EH (cell line): ENCODE measurements around the gene SLC35E4.
A peak's percentile ranks its signal among the peaks of the same experiment; 100 is the strongest.
"Not testable (repeated sequence)": the region's sequence is repeated elsewhere in the genome, so short reads cannot be mapped to it uniquely, and the experiment has no call there.

Source experiments
- DNase-seq: peaks from one replicate; pipeline ENCODE4 v3.0.0-alpha.2; 2015; ENCODE audit warnings: low read depth

The SLC35E4 gene

DNA sequence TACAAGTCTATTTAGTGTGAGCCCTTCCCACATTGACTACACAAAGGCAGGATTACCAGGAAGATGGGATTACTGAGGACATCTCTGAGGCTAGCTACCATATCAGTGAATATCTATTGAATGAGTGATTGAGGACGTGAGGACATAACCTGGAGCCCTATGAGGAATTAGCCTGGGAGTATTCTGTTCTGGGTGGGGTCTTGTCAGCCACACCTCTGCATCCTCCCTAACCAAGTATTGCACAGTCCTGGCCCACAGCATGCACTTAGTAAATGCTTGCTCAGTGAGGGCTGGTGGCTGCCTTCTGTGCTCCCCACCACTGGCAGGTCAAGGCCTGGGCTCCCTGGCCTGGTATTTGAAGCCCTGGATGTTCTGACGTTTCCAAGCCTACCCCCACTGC is 17.3 kb downstream of the SLC35E4 start:
- no peak for DNase-seq

DNA sequence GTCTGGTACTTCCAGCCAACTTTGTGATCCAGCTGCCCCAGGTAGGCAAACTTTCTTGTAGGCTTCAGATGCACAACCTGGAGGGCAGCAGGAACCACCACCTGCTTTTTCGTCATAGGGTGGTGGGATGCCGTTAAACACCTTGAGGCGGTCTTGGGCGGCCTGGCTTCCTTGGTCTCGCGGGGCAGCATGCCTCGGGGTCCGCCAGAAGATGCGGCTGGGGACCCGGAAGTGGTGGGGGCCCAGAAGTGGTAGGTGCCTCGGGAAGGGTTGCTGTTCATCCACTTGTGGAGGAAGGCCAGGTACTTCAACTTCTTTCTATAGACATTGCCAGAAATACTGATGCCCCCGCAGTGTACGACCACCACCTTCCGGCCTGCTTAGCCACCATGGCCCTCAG is 18.8 kb downstream of the SLC35E4 start:
- no peak for DNase-seq

DNA sequence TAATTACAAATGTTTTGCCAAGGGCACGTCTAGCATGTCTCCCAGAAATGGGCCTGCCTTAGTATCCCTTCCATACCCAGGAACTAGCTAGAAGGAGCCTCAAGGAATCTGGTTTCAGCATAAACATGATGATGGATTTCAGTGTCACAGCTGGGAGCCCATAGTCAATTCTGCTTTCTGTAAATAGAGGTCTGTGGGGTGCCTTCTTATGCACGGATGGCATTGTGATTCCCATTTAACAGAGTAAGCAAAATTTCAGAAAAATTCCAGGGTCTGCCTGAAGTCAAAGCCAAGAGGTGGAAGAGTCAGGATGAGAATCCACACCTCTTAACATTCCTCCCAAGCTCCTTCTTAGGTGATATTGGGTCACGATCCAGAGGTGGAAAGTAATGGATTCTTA is 20.0 kb downstream of the SLC35E4 start:
- no peak for DNase-seq

DNA sequence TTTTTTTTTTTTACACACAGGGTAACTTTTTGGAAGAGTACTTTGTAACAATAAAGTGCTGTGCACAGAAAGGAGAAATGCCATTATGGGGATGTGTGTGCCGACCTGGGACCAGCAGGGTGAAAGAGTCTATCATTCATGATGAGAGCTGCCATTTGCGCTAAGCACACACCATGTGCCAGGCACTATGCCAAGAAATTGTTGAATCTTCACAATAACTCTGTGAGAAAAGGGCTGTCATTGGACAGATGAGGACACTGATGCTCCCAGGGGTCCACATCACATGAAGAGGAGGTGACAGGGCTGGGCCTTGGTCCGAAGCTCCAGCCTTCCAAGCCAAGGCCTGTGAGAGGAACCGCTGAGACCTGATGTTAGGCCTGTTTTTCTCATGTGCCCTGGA is 26.5 kb downstream of the SLC35E4 start:
- no peak for DNase-seq

DNA sequence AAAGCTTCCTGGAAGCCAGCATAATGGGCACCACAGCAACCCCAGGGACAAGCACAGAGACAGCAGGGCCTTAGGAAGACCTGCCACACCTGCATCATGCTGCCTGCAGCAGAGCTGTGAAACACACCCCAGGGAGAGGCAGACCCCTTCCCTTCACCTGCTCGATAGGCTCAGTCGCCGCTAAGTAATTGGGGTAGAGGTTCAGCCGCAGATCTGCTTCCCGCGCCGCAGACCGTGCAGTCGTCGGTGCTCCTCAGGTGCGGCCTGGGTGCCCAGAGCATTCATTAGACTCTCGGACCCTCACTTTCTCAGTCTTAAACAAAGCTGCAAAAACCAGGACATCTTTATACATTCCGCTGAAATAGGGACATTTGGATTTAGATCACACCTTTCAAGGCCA is 29.2 kb downstream of the SLC35E4 start:
- no peak for DNase-seq

DNA sequence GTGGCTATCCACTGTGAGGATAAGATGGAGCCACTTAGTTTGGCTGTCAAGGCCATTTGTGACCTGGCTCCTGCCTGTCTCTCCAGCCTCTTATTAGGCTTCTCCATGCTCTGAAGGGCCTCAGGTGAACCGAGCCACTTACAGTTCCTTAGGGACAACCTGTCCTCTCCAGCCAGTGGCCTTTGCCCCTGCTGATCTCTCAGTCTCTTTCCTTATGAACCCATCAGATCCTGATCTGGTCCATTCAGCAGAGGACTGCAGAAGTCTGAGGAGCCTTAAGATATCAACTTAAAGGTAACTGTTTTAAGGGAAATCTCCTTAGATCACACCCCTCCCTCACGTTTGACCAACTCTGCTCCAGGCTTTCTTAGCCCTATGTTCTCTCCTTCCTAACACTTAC is 29.7 kb downstream of the SLC35E4 start:
- no peak for DNase-seq

DNA sequence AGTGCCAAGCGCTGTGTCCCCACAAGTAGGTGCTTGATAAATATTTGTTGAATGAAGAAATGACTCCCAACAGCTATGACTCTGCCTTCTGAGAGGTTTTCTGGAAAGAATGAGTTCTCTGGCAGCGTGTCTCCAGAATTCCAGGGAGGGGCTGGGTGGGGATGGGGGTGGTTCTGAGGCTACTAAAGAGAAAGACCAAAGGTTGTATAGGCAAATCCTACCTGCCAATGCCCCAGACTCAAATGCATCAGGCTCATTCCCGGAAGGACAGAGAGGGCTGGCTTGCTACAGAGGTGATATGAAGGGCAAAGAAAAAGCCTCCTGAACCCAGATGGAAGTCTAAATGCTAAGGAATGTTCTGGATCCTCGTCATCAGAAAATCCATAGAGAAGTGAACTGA is 30.2 kb downstream of the SLC35E4 start:
- no peak for DNase-seq

DNA sequence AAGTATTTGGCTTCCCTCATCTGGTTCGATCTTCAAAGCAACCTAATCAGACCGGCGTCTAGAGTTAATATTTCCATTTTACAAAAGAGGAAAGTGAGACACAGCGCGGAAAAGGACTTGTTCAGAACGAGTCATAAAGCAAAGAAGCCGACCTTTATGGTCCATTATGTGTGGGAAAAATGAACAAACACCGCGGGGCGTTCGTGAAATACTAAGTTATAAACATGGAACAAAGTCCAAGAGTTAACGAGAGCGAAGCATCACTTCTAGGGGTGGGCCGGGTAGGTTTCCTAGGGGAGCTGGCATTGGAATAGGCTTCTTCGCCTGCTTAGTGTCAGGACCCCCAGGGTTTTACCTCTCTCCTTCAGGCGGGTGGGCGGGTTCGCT is 31.5 kb downstream of the SLC35E4 start:
- DNase-seq = no peak

DNA sequence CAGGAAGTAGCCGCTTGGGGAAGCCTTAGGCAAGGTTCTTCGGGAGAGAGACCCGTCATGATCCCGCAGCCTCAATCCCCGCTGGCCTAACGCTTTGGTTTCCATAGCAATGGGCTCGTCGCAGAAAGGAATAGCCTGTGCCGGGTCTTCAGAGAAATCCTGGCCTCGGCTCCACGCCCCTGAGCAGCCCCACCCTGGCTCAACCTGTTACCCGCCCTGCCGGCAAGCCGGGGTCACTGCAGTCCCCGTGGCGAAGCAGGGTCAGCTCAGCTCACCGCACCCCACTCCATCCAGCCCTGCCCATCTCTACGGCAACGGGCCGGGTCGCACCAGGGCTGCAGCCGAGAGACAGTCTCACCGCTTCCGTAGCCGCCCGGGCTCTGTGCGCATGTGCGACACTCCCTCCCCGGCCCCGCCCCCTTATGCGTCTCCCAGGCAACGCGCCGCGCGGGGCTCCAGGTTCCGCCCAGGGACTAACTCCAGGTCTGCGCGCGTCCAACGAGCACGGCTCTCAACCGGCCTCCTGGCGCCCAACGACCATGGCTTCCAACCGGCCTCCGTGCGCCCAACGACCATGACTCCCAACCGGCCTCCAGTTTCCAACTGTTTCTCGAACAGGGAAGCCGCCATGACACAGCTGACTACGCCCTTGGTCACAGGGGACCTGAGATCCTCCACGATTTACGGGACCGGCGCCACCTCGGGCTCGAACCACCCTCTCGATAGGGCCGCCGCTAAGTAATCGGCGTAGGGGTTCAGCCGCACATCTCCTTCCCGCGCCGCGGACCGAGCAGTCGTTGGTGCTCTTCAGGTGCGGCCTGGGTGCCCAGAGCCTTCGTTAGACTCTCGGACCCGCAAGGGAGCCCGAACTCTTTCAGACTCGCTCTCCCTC is 32.2 kb downstream of the SLC35E4 start, which contains the start of gene DUSP18:
Gene DUSP18 (minus strand): TSS at position 382 of the 892 bp plus-strand sequence. CDS start 3,872 bp downstream, outside the sequence.
- peak; percentile 89 for DNase-seq

DNA sequence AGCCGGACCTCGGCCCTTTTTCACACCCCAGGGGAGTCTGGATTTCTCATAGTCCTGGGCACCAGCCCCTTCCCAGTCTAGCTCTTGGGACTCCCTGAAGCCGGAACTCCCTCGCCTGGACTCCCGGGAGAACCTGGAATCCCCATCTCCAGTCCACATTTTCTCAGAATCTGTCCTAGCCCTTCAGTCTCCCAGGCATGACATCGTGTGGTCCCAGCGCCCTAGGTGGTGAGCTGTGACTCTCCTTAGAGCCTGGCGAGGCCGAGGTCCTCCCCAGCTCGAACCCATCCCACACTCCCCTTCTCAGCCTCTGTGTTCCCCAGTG is 32.8 kb downstream of the SLC35E4 start:
- no peak for DNase-seq

DNA sequence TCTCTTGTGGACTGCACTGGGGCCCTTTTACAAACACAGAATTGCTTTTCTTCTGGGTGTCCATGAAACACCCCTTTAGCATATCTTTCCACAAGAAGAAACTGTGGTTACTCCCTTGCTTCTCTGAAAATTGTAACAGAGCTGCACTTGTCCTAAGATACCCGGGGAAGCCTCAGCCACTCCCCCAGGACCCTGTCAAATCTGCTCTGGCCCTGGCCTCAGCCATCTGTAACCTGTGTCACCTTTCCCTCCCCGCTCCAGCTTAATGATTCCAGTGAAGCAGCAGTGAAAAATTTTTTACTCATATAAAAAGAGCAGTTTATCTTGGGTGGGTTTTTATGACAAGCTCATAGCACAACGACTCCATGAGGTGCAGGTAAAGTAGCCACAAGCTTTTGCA is 35.5 kb downstream of the SLC35E4 start:
- no peak for DNase-seq

DNA sequence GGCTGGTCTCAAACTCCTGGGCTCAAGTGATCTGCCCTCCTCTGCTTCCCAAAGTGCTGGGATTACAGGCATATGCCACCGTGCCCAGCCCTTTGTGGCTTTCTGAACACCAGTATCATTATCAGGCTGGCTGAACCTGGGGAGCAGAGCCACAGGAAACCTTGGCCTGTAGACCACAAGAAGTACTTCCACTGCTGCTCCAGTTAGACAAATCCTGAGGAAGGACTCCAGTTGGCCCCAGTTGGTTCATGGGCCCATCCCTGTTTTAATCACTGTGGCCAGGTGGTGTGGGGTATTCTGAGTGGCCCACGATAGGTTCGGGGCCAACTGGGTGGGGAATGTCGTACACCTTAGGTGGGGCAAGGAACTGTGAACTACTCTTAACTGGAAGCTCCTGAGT is 37.6 kb downstream of the SLC35E4 start:
- DNase-seq = no peak

DNA sequence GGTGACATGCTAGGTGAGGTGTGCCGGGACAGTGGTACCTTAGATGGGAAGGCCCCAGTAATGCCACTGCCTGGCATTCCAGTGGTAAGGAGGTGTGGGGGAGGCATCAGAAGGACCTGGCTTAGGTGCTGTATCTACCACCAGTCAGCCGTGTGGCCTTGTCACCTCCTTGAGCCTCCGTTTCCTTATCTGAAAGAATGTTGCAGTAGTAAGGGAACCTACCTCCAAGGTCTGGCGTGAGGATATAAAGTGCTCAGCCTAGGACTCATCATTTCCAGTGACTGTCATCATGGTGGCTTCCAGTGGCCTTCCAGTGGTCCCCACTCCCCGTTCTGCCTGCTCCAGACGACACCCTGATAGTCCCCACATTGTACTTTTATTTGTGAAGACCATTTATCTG is 38.9 kb downstream of the SLC35E4 start:
- DNase-seq = no peak

DNA sequence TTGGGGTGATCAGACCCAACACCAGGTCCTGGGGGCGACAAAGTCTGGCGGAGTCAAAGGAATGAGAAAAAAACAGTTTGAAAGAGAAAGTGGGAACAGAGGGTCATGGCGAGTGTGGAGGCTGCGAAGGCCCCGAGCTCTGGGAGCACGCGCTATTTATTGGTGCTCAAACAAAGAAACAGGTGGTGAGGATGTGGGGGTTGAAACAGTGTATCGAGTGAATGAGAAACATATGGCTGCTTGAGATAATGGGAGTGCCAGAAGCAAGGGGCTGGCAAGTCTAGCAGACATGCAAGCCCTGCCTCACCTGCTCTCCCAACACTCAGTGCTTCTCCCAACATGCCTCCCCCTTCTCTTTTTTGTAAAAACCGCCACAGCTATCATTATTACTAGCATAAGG is 39.9 kb downstream of the SLC35E4 start:
- no peak for DNase-seq

DNA sequence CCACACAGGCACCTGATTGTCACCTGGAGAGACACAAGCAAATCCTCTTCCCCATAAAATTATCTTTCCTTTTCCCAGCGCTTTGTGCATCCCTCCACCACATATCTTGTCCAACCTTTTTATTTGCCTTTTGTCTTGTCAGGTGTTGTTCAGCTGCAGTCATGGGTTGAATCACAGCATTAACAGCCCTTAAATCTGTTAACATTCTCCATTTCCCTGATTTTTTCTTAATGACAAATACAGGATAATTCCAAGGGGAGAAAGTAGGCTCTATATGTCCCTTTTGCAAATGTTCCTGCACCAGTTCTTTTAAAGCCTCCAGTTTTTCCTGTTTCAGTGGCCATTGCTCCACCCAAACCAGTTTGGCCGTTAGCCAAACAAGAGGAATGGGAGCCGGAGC is 41.0 kb downstream of the SLC35E4 start:
- DNase-seq = not testable (repeated sequence)

DNA sequence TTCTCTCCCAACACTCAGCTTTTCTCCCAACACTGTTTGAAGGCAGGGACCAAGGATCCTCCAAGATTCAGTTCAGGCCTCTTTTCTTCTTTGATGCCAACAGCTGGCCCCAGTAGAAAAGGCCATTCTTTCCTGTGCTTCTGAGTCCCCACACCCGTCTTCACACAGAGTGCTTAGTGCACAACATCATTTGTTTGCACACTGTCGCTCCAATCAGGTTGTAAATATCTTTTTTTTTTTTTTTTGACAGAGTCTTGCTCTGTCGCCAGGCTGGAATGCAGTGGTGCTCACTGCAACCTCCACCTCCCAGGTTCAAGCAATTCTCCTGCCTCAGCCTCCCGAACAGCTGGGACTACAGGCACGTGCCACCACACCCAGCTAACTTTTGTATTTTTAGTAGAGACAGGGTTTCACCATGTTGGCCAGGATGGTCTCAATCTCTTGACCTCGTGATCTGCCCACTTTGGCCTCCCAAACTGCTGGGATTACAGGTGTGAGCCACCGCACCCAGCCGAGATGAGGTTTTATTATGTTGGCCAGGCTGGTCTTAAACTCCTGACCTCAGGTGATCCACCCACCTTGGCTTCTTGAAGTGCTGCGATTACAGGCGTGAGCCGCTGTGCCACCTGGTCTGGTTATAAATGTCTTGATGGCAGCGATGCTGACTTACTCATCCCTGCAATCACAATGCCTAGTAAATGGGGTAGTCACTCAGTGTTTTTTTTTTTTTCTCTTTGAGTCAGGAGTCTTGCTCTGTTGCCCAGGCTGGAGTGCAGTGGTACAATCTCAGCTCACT is 44.5 kb downstream of the SLC35E4 start:
- not testable (repeated sequence) for DNase-seq

DNA sequence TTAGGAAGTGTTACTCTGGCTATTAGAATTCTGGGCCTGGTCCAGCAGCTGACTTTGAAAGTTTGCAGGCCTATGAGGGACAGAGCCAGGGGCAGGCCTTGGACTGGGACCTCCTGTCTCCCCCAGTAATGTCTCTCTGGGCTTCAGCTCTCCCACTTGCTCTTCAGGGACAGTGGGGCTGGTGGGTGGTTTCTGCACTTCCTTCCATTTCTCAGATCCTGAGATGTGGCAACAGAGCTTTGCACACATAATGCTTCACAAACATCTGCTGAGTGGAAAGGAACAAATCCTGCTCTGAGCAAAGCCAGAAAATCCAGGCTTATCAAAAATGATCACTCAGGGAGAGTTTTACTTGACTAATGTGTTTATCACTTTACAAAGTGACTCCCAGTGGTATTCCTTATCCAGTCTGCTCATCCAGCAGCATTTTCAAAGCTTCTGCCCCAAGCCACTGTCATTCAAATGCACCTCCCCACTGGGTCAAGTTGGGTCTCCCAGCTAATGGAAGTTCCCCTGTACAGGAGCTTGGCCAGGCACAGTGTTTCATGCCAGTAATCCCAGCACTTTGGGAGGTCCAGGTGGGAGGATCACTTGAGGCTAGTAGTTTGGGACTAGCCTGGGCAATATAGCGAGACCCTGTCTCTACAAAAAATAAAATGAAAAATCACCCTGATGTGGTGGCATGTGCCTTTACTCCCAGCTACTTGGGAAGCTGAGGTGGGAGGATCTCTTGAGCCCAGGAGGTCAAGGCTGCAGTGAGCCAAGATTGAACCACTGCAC is 45.6 kb downstream of the SLC35E4 start:
- no peak for DNase-seq

DNA sequence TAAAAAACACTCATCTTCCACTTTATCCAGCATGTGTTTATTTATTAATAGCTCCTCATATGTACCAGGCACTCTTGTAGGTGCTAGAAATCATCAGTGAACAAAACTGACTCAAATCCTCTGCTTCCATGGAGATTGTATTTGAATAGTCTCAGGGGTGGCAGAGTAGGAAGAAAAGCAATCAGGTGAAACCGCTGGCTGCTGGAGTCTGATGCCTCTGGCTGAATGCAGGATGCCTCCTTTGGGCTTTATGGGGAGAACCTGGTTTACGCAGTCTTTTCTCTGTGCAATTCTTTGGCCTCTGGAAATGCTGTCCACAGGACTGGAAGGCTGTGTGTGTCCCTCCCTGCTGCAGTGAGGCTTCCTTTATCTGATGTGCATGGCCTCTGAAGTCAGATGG is 46.2 kb downstream of the SLC35E4 start:
- DNase-seq = no peak

DNA sequence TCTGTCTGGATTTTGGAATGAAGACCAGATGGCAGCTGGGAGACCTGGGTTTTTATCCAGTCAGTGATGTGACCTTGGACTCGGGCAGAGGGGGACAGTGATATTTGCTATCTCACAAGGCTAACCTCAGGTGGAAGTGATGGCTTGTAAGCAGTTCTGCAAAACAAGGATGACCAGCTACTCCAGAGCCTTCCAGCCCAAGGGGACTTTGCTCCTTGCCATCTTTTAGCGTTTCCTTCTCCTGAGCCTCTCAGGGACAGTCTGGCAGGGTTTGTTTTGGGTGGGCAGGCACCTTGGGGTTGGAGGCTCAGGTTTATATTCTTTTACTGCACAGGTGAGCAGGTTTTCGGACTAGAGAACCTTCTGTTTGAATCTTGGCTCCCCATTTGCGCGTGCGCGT is 49.6 kb downstream of the SLC35E4 start:
- no peak for DNase-seq

DNA sequence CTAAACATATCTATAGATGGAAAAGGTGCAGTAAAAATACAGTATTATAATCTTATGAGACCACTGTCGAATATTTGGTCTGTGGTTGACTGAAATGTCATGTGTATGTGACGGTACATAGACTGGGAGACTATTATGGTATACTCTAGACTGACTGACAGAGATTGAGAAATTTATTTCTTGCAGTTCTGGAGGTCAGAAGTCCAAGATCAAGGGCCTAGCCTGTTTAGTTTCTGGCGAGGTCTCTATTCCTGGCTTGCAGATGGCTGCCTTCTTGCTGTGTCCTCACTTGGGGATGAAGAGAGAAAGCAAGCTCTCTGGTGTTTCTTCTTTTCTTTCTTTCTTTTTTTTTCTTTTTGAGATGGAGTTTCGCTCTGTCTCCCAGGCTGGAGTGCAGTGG is 51.8 kb downstream of the SLC35E4 start:
- DNase-seq = no peak

DNA sequence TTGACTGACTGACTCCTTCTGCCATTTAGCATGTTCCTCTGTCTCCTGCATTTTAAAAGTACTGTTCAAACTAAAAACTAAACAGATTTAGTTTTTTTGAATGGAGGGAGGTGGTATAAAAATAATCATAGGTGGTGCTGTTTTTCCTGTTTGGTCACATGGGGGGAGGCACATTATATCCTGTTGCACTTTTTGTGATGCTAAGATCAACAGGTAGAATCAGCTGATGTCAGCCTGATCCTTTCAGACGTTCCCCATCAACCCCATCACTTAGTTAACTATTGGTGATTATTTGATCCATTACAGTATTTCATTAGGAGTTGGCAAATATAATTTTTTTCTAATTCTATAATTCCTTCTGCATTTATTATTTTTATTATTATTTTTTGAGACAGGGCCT is 54.0 kb downstream of the SLC35E4 start:
- DNase-seq = no peak

DNA sequence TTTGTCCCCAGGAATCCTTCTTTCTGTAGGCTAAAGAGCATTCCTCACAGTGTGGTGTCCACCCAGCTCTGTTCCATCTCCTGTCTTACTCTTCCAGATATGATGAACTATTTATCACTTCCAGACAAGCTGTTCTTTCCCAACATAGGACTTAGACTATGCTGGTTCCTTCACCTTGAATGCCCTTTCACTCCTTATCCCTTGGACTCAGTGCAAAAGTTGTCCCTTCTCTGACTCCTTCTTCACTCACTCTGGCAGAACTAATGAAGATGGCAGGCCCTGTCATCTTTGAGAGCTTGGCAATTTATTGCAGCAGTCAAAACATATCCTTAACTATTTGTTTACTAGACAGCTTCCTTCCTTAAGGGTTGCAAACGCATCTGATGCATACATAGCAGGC is 55.6 kb downstream of the SLC35E4 start:
- DNase-seq = no peak

DNA sequence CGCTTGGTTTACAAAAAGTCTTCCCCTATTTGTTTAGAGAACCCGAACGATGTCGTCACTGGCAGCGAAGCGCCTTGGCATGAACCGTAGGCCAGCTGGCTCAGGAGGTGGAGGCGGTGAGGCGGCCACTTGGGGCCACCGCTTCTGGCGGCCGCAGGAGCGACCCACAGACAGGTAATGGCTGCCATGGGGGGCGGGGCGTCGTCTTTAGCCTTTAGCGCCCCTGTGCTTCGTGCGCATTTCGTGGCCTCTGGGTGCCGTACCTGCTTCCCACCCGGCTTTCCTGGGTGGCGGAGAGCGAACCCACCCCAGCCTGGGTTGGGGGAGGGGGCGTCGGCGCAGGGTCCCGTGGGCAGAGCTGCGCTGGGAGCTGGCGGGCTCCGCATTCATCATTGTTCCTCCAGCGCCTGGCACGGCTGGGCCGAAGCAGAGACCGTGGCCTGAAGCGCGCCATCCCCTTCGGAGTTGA is 58.6 kb downstream of the SLC35E4 start:
- peak; percentile 11 for DNase-seq
